HFFc6 (cell line): ENCODE measurements around the gene PDE6C. TPM values are rescaled to one million over a fixed set of nuclear protein-coding genes. Genes with fewer than 3 reads are reported as not detected.

Source experiments
- DNase-seq: peaks from one replicate; pipeline ENCODE4 v3.0.0-alpha.2; 2018
- H3K27ac Mint-ChIP-seq: 2 replicates; pipeline ENCODE4 v1.8.0; 2020; ENCODE audit warnings: mild to moderate bottlenecking, mixed read lengths
- H3K27me3 Mint-ChIP-seq: 2 replicates; pipeline ENCODE4 v1.8.0; 2021; ENCODE audit warnings: mild to moderate bottlenecking, moderate library complexity, mixed read lengths; ENCODE audit not compliant: insufficient read depth
- H3K36me3 Mint-ChIP-seq: 2 replicates; pipeline ENCODE4 v1.8.0; 2021; ENCODE audit warnings: low read depth, mixed read lengths
- H3K4me1 Mint-ChIP-seq: 2 replicates; pipeline ENCODE4 v1.8.0; 2020; ENCODE audit warnings: low read depth, mixed read lengths
- H3K4me3 Mint-ChIP-seq: 2 replicates; pipeline ENCODE4 v1.8.0; 2020; ENCODE audit warnings: mild to moderate bottlenecking, moderate library complexity, mixed read lengths
- H3K9me3 Mint-ChIP-seq: 2 replicates; pipeline ENCODE4 v1.8.0; 2020; ENCODE audit warnings: mild to moderate bottlenecking, mixed read lengths
- total RNA-seq, 6 experiments: library from RNA; stranded (reverse); fragmentation: NEBNext Ultra II Directional; extraction: Animal tissue kit (Norgen Biotek cat#: 25700); gene quantifications; 2 replicates in 1 of 6; 3 replicates in 5 of 6; pipeline ENCODE4 v1.2.3, GENCODE V29; 2021
- TF ChIP-seq, protein P1 (sequence below): fragments of 200-600 bp; sonication (generic); IDR thresholded peaks from 2 replicates; pipeline ENCODE4 v1.5.0; 2021; ENCODE audit warnings: antibody characterized with exemption, mild to moderate bottlenecking

The PDE6C gene
- total RNA-seq, 6 experiments from 2014 or later, result not detected

DNA sequence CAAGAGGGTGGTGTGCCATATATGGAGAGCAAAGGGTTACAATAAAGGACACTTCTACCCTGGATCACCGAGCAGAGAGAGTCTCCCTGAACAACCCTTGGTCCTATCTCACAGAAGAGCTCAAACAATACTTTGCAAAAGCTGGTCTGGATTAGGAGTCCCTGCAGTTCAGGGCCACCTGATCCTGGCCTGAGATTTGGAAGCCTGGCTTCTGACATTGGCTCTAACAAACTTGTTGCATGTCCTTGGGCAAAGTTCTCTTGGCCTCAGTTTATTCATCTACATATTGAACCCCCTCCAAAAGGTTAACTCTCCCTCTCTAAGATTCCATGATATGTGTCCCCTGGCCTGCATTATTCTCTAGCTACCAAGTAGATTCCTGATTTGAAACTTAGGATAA is 13.0 kb upstream of the PDE6C start:
- H3K27ac Mint-ChIP-seq, result no peak overlapping the region
- H3K4me3 Mint-ChIP-seq, result no peak overlapping the region
- peaks cover 32% of the 10 kb centered on the region for H3K27me3 Mint-ChIP-seq
- H3K36me3 Mint-ChIP-seq, result no peaks in the 10 kb centered on the region
- DNase-seq, result no peak
- TF ChIP-seq, protein P1, sequence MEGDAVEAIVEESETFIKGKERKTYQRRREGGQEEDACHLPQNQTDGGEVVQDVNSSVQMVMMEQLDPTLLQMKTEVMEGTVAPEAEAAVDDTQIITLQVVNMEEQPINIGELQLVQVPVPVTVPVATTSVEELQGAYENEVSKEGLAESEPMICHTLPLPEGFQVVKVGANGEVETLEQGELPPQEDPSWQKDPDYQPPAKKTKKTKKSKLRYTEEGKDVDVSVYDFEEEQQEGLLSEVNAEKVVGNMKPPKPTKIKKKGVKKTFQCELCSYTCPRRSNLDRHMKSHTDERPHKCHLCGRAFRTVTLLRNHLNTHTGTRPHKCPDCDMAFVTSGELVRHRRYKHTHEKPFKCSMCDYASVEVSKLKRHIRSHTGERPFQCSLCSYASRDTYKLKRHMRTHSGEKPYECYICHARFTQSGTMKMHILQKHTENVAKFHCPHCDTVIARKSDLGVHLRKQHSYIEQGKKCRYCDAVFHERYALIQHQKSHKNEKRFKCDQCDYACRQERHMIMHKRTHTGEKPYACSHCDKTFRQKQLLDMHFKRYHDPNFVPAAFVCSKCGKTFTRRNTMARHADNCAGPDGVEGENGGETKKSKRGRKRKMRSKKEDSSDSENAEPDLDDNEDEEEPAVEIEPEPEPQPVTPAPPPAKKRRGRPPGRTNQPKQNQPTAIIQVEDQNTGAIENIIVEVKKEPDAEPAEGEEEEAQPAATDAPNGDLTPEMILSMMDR, result no peak
- H3K9me3 Mint-ChIP-seq, result no peaks in the 10 kb centered on the region
- no peaks in the 10 kb centered on the region for H3K4me1 Mint-ChIP-seq

- Mint-ChIP-seq H3K4me1 (no peaks in the 10 kb centered on the region), H3K27ac (no peak overlapping the region), H3K9me3 (no peaks in the 10 kb centered on the region), H3K4me3 (no peak overlapping the region), H3K27me3 (peaks cover 32% of the 10 kb centered on the region), H3K36me3 (no peaks in the 10 kb centered on the region)
- no peak for DNase-seq
- TF ChIP-seq, protein P1, result no peak
These were observed 12.6 kb upstream of the PDE6C start for GRCh38 chr10:93599778-93600177.

DNA sequence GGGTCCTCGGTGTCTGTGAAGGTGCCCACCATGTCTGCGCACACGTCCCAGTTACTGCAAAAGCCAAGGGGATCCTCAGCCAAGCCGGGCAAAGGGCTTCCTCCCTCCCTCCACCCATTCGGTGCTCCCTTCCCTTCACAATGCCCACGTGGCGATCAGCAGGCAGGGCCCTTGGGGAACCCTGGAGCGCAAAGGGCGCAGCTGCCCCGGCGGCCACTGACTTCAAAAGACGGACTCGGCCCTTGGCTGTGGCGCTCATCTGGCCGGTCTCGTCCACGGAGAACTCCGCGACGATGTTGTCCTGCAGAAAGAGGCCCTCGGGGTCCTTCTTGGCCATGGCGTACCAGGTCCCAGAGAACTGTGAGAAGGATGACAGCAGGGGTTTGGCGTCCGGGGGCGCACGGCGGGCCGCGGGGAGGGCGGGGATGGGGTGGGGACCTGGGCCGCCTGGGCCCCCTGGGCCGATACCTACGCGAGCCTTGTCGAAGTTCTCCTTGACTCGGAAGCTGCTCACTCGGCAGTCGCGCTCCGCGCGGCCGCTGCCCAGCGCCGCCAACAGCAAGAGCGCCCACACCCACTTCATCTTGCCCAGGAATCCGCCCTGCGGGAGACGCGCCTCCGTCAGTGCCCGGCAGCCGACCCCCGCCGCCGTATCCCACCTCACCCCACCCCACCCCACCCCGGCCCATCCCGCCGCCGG is 11.7 kb upstream of the PDE6C start:
- Mint-ChIP-seq H3K36me3 (no peaks in the 10 kb centered on the region), H3K4me3 (no peak overlapping the region), H3K9me3 (no peaks in the 10 kb centered on the region), H3K27me3 (peaks cover 32% of the 10 kb centered on the region), H3K27ac (no peak overlapping the region), H3K4me1 (no peaks in the 10 kb centered on the region)
- no peak for DNase-seq
- TF ChIP-seq, protein P1, result no peak

DNA sequence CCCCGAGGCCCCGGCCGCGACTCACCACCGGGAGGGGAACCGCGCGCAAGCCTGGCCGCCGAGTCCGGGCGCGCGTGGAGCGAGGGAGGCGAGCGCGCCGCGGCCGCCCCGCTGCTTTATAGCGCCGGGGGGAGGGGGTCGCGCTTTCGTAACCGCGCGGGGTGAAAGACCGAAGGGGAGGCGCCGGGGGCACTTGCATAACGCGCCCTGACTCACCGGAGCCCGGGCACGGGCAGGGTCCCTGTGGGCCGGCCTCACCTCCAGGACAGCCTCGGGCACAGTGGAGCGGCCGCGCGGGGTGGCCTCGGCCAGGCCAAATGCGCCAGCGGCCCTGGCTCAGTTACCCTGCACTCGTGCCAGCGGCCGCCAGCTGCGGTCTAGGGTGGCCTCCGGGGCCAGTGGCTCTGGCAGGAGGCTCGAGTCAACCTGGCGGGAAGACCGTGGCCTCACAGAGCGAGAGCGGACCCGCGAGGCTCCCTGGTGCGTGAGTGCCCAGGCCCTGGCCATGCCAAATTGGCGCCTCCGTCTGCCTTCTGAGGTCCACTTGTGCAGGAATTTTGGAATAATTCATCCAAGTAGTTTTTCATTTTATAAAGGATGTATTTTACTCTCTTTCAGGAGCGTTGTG is 11.1 kb upstream of the PDE6C start, which contains the start of gene RBP4:
Gene RBP4, minus strand, starts transcription at position 90 of the 628 bp plus-strand sequence. CDS start 207 bp downstream, outside the sequence.
- DNase-seq, result no peak
- Mint-ChIP-seq H3K9me3 (no peaks in the 10 kb centered on the region), H3K27me3 (peaks cover 32% of the 10 kb centered on the region), H3K36me3 (no peaks in the 10 kb centered on the region), H3K27ac (no peak within 1 kb of the TSS), H3K4me3 (no peak within 1 kb of the TSS), H3K4me1 (no peaks in the 10 kb centered on the region)
- TF ChIP-seq, protein P1, result no peak

DNA sequence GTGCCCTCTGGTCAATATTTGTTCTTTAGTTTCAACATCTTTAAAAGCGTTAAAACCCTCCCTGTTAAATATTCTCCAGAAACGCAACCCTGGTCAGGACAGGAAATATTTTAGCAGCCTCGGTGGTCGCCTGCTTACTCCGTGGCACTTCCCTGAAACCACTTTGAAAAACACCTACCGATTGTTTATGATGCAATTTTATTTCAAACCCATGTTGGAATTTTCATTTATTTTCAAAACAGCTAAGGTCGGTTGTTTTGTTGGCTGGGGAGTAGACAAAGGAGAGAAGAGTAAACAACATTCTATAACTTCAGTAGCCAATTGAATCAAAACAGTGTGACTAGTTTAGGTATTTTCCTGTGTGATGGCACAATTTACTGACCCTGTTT is 10.6 kb upstream of the PDE6C start:
- no peaks in the 10 kb centered on the region for H3K9me3 Mint-ChIP-seq
- no peak for DNase-seq
- TF ChIP-seq, protein P1, result no peak
- no peak overlapping the region for H3K4me3 Mint-ChIP-seq
- H3K4me1 Mint-ChIP-seq, result no peaks in the 10 kb centered on the region
- peaks cover 32% of the 10 kb centered on the region for H3K27me3 Mint-ChIP-seq
- no peak overlapping the region for H3K27ac Mint-ChIP-seq
- no peaks in the 10 kb centered on the region for H3K36me3 Mint-ChIP-seq
